DMS79 treated with DMSO at 0.1 percent for 48 hours (cell line): ENCODE results near the gene KRT2.

Experiments
- DNase-seq: peaks from one replicate; lab custom pipeline; 2025; lab: John Stamatoyannopoulos, UW

The KRT2 gene

DNA sequence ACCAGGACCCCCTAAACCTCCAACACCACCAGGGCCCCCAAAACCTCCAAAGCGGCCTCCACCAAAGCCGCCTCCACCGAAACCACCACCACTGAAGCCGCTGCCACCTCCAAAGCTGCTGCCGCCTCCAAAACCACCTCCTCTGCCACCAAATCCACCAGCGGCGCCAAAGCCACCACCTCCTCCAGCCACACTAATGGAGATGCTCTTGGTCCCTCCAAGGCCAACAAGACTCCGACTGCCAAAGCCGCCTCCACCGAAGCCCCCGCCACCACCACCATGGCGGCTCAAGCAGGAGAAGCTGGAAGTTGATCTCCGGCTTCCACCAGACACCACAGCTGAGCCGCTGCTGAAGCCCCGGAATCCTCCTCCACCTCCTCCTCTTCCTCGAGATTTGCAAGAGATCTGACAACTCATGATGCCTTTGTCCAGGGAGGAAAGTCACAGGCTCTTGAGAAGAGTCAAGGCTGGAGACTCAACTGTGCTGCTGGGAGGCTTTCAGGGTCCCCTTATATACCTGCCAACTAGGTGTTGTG lies at the start of gene KRT2:
Gene KRT2 (minus strand): TSS at position 486 of the 536 bp plus-strand sequence. CDS start 69 bp downstream, at position 417.
- no peak for DNase-seq

DNA sequence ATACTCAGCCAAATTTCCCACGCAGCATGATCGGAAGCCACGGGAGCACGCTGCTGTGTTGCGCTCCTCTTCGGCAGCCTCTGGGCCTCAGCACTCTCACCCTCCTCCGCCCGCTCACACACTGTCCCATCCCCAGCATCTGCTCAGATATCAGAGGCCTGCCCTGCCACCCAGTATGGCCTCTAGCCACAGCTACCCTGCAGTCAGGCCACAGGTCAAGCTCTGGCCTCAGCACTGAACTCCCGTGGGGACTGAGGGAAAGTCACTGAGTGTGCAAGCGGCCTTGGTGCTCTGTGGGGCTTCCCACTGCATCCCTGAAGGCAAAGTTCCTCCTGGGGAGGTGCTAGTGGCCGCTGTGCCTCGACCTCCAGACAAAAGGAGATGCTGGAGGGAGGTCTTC lies 49.3 kb upstream of the KRT2 start:
- no peak for DNase-seq

DNA sequence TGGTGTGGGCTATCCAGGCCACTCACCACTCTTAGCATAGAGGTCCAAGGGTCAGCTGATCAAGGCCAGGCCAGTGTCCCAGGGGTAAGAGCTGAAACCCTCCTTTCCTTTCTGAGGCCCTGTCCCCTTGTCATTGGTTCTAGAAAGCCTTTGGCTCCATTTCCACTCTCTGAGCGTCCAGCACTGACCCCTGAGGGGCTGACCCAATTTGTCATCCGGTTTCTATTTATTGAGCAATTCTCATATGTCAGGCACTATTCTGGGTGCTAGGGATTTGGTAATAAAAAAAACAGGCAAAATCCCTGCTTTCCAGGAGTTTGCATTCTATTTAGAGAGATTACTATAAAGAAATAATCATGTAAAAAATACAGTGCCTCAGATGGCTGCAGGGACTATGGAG lies 47.9 kb upstream of the KRT2 start:
- no peak for DNase-seq

DNA sequence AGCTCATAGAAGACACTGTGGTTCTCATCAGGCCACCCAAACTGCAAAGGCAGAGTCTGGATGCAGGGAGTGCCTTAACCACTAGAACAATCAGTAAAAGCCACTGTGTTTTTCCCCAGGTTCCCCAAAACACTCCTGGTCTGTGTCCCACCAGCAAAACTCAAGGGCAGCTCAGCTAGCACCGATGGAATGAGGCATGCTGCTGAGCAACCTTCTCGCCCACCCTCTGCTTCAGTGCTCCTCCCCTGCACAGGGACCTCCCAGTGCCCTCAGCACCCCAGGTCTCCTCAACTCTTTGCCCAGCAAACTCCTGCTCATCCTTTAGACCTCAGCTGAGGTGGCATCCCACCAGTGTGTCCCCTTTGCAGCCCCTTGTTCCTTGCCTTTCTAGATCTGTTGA lies 47.4 kb upstream of the KRT2 start:
- DNase-seq, result no peak

DNA sequence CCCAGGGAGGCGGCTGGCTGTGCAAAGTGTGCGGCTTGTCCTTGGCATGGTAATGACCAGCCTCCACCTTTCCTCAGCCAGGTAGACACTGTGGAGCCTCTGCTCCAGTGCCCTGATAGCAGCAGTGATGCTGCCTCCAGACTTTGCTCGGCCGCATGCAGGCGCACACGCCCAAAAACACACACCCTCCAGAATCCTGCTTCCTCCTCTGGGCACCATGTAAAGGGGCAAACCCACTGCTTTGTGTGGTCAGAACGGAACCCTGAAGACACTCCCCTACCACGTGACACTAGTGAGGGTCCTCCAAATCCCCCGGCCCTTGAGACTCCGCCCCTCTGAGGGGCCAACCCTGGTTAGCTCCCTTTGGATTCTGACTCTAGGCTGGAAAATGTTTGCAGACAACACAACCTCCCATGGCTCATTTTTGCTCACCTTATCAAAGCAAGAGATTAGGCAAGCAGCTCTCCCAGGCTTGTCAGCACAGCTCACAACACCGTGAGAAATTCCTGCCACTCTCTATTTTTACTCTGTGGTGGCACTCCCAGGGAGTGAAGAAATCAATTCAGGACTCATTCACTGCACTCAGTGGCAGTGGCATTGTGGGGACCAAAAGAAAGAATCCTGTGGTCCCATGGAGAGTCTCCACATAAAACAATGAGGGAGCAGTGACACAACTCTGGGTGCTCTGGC lies 46.8 kb upstream of the KRT2 start:
- DNase-seq, result no peak

DNA sequence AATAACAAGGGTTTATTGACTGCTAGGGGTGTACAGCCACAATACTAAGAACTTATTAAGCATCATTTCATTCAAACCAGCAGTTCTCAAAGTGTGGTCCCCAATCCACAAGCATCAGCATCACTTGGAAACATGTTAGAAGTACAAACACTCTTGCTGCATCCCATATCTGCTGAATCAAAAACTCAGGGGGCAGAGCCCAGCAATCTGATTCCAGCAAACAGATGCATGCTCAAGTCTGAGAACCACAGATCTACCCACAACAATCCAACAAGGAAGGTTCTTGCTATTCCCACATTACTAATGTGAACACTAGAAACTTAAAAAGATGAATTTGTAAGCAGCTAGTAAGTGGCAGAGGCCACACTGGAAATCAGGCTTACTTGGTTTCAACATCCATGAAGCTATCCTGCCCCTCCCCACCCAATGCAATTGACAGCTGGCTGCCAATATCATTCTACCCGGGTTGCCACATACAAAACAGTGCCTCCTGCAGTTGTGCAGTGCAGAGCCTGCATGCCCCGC lies 45.1 kb upstream of the KRT2 start:
- no peak for DNase-seq

DNA sequence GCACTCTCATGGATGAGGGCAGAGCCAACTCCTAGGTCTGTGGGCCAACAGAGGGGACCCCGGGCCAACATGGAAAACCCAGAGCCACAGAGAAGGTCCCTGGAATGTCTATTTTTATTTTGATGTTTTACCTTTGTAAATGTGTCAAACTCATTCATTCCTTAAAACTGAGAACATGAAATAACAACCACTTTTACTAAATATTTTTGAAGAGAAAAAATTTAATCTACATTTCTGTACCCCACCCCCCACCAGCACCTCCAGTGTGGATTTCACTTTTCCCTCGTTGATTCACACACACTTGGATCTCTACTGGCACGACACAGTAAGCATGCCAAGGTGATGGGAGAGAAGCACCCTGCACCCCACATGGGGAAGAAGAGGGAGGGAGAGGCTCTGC lies 44.6 kb upstream of the KRT2 start:
- DNase-seq, result no peak

DNA sequence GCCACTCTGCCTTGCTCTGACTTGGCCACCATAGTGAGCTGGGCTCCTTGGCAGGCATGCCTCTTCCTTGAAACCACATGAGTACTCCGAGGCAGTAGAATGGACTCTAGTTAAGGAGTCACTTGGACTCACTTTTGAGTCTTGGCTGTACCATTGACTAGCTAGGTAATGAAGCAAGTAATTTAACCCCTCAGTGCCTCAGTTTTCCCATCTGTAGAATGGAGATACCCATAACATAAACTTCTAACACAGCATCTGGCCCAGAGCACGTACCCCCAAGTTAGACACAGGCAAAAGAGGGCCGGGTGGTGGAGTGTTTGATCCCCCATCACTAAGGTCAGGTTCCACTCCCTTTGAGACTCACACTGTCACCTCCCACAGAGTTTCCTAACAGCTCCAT lies 43.0 kb upstream of the KRT2 start:
- no peak for DNase-seq

DNA sequence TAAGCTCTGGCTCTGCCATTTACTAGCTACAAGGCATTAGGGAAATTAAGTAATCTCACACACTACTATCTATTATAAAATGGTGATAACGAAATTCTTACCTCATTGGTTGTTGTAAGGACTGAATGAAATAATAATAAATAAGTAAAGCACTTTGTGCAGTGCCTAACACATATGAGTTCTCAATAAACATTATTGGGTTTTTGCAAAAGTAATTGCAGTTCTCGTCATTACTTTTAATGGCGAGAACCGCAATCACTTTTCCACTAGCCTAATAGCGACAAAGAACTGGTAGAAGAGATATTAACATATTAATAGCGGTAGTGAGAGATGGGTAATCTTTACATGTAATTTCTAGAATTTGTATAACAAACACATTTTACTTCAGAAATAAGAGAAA lies 42.1 kb upstream of the KRT2 start:
- DNase-seq, result no peak

DNA sequence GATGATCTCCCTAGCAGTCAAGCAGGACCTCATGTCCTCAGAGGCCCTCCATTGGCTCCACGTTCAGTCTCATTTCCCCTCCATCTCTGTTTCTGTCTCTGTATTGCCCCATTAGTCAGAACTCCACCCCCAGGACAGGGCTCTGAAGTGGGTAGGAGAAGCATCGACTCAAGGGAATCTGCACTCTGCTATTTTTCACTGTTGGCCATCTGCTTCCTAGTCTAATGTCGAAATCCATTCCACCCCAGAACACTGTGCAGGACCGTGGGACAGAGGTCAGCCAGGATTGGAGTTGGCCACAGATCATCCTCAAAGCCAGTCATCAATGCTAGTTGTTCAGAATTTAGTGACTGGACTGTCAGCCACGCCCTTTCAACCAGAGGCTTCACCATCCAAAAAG lies 41.2 kb upstream of the KRT2 start:
- no peak for DNase-seq

DNA sequence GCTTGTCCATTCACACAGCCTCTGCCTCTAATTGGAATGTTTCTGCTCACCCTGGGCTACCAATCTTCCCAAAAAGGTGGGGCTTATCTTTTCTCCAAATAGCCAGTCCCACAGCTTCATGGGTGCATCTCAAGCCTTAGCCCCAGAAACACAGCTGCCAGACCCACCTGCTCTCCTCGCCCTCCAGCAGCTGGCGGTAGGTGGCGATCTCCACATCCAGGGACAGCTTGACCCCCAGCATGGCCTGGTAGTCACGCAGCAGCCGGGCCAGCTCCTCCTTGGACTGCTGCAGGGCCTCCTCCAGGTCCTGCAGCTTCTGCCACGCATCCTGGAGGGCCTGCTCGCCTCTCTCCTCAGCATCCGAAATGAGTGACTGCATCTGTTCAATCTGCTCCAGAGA lies 40.2 kb upstream of the KRT2 start:
- no peak for DNase-seq

DNA sequence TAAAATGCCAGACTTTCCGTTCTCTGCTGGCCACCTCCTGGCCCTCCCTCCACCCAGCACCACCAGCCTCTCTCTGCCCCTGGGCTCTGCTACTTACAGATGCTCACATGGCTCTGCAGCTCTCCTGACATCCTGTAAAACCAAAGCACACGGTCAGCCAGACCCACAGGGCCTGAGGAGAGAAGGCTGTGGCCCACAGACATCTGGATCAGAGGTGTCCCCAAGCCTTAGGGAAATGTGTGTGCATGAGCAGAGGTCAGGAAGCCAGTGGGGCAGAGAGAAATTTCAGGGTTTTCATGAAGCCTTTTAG lies 39.8 kb upstream of the KRT2 start:
- DNase-seq, result no peak

DNA sequence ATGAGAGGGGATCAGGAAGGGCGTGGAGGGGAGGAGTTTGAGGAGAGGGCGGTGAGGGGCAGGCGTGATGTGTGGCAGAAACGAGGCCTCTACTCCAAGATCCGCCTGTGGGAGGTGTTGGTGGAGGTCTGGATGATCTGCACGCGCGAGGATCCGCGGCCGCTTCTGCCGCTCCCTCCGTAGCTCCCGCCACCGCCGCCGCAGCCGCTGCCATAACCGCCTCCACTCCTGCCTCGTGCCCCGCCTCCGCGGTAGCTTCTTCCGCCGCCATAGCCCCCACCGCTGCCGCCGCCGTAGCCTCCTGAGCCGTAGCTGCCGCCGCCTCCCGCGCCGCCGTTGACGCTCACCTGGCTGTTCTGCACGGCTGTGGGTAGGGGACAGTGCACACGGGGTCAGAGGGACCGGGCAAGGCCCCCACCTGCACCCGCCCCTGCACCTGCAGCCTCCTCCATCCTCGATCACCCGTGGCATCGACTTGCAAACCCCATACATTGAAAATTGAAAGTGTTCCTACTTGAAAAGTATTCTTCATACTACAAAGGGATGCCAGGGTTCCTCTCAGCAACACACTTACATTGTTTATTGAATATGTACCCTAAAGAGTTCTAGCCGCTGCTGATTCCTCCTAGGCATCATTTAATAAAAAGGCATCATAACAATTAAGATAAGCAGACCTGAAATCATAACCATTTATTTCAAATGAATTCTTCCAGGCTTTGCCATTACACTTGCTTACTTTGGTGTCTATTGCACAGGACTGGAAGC lies 39.2 kb upstream of the KRT2 start:
- peak; percentile 14 for DNase-seq

DNA sequence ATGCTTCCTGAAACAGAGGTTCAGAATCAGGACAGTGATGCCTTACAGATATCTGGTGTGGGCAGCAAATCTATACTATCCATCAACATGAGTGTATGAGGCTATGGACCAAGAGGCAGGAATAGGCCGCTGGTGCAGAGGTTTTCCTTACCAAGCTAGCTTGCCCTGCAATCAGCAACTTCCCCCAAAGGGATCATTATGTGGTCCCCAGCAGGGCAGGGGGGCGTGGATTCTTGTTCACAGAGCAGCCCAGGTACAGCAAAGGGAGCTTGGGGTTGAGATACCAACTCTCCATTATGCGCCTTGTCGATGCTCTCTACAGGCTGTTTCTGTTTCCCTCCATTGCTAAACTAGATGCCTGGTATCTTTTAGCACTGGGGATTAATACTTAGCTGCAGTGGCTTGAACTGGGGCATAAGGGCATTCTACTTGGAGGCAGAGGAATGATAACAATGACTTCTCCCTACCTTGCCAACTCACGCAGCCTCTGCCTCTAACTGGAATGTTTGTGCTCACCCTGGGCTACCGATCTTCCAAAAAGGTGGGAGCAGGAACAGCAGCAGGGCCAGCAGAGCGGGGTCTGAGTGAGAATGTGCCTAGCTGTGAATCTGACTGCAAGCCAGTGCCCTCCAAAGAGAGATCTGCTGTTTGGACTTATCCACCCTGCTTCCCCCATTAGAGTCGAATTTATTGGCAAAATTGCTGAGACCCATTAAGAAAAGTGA lies 38.5 kb upstream of the KRT2 start:
- DNase-seq, result no peak

DNA sequence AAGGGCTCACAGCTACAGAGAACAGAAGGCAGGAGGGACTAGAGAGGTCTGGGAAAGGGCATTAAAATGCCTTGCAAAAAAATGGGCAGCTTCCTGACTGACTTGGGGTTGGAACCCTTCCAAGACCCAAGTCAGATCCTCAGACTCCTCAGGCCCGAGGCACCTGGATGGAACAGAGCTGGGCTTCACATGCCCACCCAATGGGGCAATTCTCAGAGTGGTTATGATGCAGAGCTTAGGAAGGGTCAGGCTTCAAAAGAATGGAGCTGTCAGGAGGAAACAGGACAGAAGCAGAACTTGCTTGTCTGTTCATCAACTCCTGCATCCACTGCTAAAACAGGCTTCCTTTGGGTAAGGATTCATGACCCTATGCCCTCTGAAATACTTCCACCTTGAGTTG lies 37.9 kb upstream of the KRT2 start:
- no peak for DNase-seq

DNA sequence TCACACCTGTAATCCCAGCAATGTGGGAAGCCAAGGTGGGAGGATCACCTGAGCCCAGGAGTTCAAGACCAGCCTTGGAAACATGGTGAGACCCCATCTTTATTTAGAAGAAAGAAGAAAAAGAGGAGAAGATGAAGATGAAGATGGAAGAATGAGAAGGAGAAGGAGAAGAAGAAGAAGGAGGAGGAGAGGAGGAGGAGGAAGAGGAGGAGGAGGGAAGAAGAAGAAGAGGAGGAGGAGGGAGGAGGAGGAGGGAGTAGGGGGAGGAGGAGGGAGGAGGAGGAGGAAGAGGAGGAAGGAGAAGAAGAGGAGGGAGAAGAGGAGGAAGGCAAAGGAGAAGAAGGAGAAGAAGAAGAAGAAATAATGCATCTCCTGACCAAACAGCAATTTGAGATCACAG lies 37.2 kb upstream of the KRT2 start:
- no peak for DNase-seq

DNA sequence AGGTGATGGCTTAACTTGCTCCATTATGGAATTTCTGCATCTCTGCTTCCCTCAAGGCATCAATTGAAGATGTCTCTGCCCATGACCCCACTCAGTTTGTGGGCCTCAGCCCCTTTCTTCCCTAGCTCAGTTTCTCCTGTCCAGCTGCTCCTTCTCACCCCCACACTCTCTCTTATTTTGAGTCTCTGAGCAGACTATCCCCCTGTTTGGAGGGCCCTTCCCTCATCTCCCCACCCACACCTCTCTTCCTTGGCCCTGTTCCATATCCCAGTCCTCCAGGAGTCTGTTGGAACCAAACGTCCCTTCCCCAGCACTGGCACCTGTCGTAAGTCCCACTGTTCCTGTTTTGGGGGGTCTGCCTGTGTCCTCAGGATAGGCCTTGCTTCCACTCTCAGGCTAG lies 36.5 kb upstream of the KRT2 start:
- no peak for DNase-seq

DNA sequence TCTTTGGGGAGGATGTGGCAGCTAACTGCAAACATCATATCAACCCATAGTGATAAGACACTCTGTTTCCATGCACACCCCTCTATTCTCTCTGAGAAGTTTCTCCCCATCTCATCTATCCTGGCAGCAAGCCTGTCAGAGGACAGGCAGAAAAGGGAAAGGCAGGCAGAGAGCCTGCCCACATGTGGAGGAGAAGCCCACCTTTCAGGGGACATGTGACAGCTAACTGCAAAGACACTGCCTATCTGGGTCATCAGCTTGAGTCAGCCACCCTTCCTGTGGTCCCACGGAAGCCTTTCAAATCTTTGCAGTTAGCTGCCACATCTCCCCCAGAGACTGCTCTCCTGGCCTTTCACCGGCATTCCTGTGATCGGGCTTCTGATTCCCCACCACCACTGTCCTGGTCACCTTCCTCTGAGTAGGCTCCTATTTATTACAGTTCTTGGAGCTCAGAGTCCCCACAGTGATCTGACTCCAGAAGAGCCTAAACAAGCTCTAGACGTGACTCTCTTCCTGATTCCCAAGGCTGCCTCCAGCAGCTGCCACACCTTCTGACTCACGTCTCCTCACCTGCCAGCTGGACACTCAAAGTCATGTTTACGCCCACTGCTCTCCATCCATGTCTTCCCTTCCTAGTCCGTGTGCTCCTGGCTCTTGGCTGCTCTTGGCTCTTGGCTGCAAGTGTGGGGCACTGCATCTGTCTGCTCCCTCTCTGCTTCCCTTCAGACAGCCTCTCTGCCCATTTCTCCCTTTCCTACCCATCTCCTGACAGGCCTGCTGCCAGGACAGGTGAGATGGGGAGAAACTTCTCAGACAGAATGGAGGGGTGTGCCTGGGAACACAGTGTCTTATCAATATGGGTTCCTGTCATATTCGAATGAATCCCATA lies 35.7 kb upstream of the KRT2 start:
- DNase-seq, result peak; percentile 71

DNA sequence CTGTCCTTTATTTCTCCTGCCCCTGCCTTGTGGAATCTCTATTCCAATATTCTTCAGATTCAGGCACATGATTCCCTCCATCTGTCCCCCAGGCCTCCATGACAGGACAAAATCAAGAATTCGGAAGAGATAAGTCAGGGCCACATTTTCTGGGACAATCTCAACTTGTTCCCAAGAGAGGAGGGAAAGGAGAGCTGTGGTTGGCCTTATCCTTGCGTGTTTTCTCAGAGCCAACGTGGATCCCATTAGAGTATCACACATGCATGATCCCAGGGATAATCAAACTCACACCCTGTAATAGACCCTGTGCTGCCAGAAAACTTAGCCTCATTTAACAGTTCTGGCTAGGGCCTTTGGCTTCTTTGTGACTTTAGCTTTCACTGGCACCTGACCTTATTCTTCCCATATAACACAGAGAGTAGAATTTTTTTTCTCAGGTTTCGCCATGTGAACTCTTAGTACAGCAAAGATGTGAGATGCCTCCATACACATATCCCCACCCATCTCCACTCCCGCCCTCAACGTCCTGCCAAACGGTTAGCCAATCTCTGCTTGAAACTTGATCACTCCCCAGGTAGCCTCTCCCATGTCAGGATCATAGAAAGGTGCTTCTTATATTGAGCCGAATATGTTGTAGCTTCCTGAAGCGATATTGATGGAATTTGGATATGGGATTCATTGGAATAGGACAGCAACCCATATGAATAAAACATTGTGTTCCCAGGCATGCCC lies 34.9 kb upstream of the KRT2 start:
- DNase-seq, result no peak

DNA sequence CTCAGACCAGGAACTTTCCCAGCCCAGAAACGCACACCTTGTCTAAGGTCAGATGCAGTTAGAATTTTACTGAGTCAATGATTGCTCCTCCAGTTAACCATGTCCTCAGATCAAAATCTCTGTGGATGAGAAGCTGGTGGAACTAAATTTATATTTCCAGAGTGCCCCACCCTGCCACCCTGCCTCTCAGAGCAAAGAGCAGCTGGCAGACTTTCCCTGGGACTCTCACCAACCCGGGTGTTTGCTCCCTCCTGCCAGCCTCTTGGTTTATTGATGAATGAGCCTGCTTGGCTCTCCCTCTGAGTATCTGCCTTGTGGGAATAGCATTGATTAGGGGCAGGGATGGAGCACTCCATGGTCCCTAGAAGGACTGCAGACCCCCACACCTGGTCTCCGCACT lies 34.1 kb upstream of the KRT2 start:
- no peak for DNase-seq

DNA sequence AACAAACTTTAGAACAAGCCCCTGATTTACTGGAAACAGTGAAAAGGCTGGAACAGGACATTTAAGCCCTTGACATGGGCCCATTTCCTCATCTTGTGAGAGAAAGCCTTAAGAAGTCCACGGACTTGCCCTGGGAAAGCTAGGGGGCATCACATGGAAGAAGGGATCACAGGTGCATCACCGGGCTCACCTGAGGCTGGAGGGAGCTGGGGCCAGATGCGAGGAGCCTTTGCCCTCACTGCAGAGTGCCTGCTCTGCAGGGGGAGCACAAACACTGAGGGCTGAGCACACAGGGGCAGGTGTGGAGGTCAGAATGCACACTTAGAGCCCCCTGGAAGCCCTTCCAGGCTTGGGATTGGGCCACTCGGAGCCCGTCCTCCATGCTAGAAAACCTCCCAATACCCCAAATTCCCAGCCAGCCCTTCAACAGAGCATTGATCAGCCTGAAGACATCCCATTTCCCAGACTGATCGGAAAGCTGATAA lies 33.4 kb upstream of the KRT2 start:
- no peak for DNase-seq
